WTC11 (cell line): ENCODE data around the gene GEMIN7.

Experiments
- KAT7 ChIP-seq: sonication (generic); formaldehyde crosslinking; IDR thresholded peaks from 2 replicates; pipeline ENCODE4 v1.8.1; 2023; ENCODE audit warnings: missing genetic modification reagents, mild to moderate bottlenecking, borderline replicate concordance
- MXD4 ChIP-seq: fragments of 250-450 bp; sonication (Bioruptor Pico); IDR thresholded peaks from 2 replicates; pipeline ENCODE4 v1.8.0; 2021; ENCODE audit warnings: mild to moderate bottlenecking, moderate library complexity, borderline replicate concordance
- USF2 ChIP-seq: sonication (generic); formaldehyde crosslinking; IDR thresholded peaks from 2 replicates; pipeline ENCODE4 v1.8.1; 2023; ENCODE audit warnings: mild to moderate bottlenecking, missing genetic modification reagents, moderate library complexity
- ZNF425 ChIP-seq: fragments of 250-450 bp; sonication (Bioruptor Pico); conservative IDR thresholded peaks from 2 replicates; pipeline ENCODE4 v1.9.0; 2021; ENCODE audit warnings: mild to moderate bottlenecking
- TF ChIP-seq, protein P1 (sequence below): fragments of 200-600 bp; IDR thresholded peaks from 2 replicates; pipeline ENCODE4 v1.8.0; 2022; ENCODE audit warnings: antibody characterized with exemption
- TF ChIP-seq, protein P2 (sequence below): sonication (generic); formaldehyde crosslinking; IDR thresholded peaks from 2 replicates; pipeline ENCODE4 v1.8.0; 2022; ENCODE audit warnings: mild to moderate bottlenecking, missing genetic modification reagents

GRCh38 chr19:45091031-45091923 is 12.2 kb downstream of the GEMIN7 start:
- TF ChIP-seq, protein P1, sequence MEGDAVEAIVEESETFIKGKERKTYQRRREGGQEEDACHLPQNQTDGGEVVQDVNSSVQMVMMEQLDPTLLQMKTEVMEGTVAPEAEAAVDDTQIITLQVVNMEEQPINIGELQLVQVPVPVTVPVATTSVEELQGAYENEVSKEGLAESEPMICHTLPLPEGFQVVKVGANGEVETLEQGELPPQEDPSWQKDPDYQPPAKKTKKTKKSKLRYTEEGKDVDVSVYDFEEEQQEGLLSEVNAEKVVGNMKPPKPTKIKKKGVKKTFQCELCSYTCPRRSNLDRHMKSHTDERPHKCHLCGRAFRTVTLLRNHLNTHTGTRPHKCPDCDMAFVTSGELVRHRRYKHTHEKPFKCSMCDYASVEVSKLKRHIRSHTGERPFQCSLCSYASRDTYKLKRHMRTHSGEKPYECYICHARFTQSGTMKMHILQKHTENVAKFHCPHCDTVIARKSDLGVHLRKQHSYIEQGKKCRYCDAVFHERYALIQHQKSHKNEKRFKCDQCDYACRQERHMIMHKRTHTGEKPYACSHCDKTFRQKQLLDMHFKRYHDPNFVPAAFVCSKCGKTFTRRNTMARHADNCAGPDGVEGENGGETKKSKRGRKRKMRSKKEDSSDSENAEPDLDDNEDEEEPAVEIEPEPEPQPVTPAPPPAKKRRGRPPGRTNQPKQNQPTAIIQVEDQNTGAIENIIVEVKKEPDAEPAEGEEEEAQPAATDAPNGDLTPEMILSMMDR, result no peak
- TF ChIP-seq MXD4 (CRISPR knock-in tag) (no peak), USF2 (CRISPR knock-in tag) (peak; percentile 87), KAT7 (CRISPR knock-in tag) (no peak), ZNF425 (CRISPR knock-in tag) (no peak)
- TF ChIP-seq, protein P2, sequence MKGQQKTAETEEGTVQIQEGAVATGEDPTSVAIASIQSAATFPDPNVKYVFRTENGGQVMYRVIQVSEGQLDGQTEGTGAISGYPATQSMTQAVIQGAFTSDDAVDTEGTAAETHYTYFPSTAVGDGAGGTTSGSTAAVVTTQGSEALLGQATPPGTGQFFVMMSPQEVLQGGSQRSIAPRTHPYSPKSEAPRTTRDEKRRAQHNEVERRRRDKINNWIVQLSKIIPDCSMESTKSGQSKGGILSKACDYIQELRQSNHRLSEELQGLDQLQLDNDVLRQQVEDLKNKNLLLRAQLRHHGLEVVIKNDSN (CRISPR knock-in tag), result peak; percentile 89
